WTC11 (cell line): ENCODE measurements around the gene SPDYC. TPM values are rescaled to one million over a fixed set of nuclear protein-coding genes. Genes with fewer than 3 reads are reported as not detected.

Experiments
- ATAC-seq: fragments of 200-7000 bp; cut with Tn5 transposase; 2 replicates; pipeline ENCODE4 v1.10.0; 2021; ENCODE audit warnings: mild to moderate bottlenecking, moderate library complexity
- Bru-seq: library from RNA; stranded (reverse); fragments of 400-500 nt; gene quantifications from one replicate; lab custom pipeline; 2021; lab: Mats Ljungman, UMichigan
- CTCF ChIA-PET: fragments of 300-600 bp; sonication (Branson Sonifier 250); formaldehyde crosslinking; loops from one replicate; lab custom pipeline; 2021; ENCODE audit warnings: antibody characterized with exemption; lab: Charles Lee
- POLR2A ChIA-PET: fragments of 350-600 bp; sonication (Branson Sonifier 250); formaldehyde crosslinking; loops from one replicate; lab custom pipeline; 2021; ENCODE audit warnings: antibody characterized with exemption; lab: Charles Lee
- DNase-seq: peaks from one replicate; pipeline ENCODE4 v3.0.0; 2021; ENCODE audit warnings: low spot score
- H3K27ac Mint-ChIP-seq: 2 replicates; pipeline ENCODE4 v1.8.0; 2021; ENCODE audit warnings: mixed read lengths
- H3K27me3 Mint-ChIP-seq: 2 replicates; pipeline ENCODE4 v1.8.0; 2021; ENCODE audit warnings: low read depth, mild to moderate bottlenecking, moderate library complexity, mixed read lengths
- H3K36me3 Mint-ChIP-seq: 2 replicates; pipeline ENCODE4 v1.8.0; 2021; ENCODE audit warnings: mixed read lengths
- H3K4me1 Mint-ChIP-seq: 2 replicates; pipeline ENCODE4 v1.8.0; 2022; ENCODE audit warnings: mixed read lengths
- H3K4me3 Mint-ChIP-seq: 2 replicates; pipeline ENCODE4 v1.8.0; 2021; ENCODE audit warnings: mild to moderate bottlenecking, moderate library complexity, mixed read lengths
- H3K9me3 Mint-ChIP-seq: 2 replicates; pipeline ENCODE4 v1.8.0; 2021; ENCODE audit warnings: mixed read lengths
- AR ChIP-seq: fragments of 250-450 bp; sonication (Bioruptor Pico); IDR thresholded peaks from 2 replicates; pipeline ENCODE4 v1.9.0; 2021; ENCODE audit warnings: mild to moderate bottlenecking
- ARID4B ChIP-seq: sonication (generic); formaldehyde crosslinking; IDR thresholded peaks from 2 replicates; pipeline ENCODE4 v1.8.0; 2023; ENCODE audit warnings: missing genetic modification reagents, mild to moderate bottlenecking, borderline replicate concordance
- E2F4 ChIP-seq: sonication (generic); formaldehyde crosslinking; IDR thresholded peaks from 2 replicates; pipeline ENCODE4 v1.8.1; 2022; ENCODE audit warnings: low read depth, mild to moderate bottlenecking, moderate library complexity, missing genetic modification reagents, borderline replicate concordance
- E2F5 ChIP-seq: sonication (generic); formaldehyde crosslinking; IDR thresholded peaks from 2 replicates; pipeline ENCODE4 v1.8.1; 2022; ENCODE audit warnings: mild to moderate bottlenecking, moderate library complexity, missing genetic modification reagents
- ELF4 ChIP-seq: sonication (generic); formaldehyde crosslinking; IDR thresholded peaks from 2 replicates; pipeline ENCODE4 v1.8.1; 2022; ENCODE audit warnings: low read depth, mild to moderate bottlenecking, moderate library complexity, missing genetic modification reagents
- GRHL2 ChIP-seq: fragments of 250-450 bp; sonication (Bioruptor Pico); IDR thresholded peaks from 2 replicates; pipeline ENCODE4 v1.8.0; 2022; ENCODE audit warnings: mild to moderate bottlenecking, moderate library complexity; ENCODE audit not compliant: insufficient replicate concordance, severe bottlenecking
- IRF2 ChIP-seq: sonication (generic); formaldehyde crosslinking; IDR thresholded peaks from 2 replicates; pipeline ENCODE4 v1.8.0; 2022; ENCODE audit warnings: low read depth, missing genetic modification reagents, borderline replicate concordance
- NFYB ChIP-seq: sonication (generic); formaldehyde crosslinking; conservative IDR thresholded peaks from 2 replicates; pipeline ENCODE4 v1.8.0; 2022; ENCODE audit warnings: low read depth, missing genetic modification reagents
- NR3C1 ChIP-seq: sonication (generic); formaldehyde crosslinking; conservative IDR thresholded peaks from 2 replicates; pipeline ENCODE4 v1.8.1; 2023; ENCODE audit warnings: low read depth, mild to moderate bottlenecking, missing genetic modification reagents
- PRDM15 ChIP-seq: sonication (generic); formaldehyde crosslinking; IDR thresholded peaks from 2 replicates; pipeline ENCODE4 v1.8.0; 2022; ENCODE audit warnings: missing genetic modification reagents
- RORB ChIP-seq: fragments of 250-450 bp; sonication (Bioruptor Pico); IDR thresholded peaks from 2 replicates; pipeline ENCODE4 v1.9.0; 2021; ENCODE audit warnings: mild to moderate bottlenecking
- SP1 ChIP-seq: sonication (generic); formaldehyde crosslinking; conservative IDR thresholded peaks from 2 replicates; pipeline ENCODE4 v1.8.1; 2022; ENCODE audit warnings: missing genetic modification reagents
- TEAD1 ChIP-seq: sonication (generic); formaldehyde crosslinking; IDR thresholded peaks from 2 replicates; pipeline ENCODE4 v1.8.0; 2022; ENCODE audit warnings: mild to moderate bottlenecking, missing genetic modification reagents
- TEAD4 ChIP-seq: sonication (generic); formaldehyde crosslinking; IDR thresholded peaks from 2 replicates; pipeline ENCODE4 v1.8.0; 2022; ENCODE audit warnings: mild to moderate bottlenecking, missing genetic modification reagents
- ZNF121 ChIP-seq: sonication (generic); formaldehyde crosslinking; IDR thresholded peaks from 2 replicates; pipeline ENCODE4 v1.8.0; 2023; ENCODE audit warnings: missing genetic modification reagents
- ZNF219 ChIP-seq: sonication (generic); formaldehyde crosslinking; IDR thresholded peaks from 2 replicates; pipeline ENCODE4 v1.8.0; 2023; ENCODE audit warnings: missing genetic modification reagents, mild to moderate bottlenecking, borderline replicate concordance
- ZNF317 ChIP-seq: sonication (generic); formaldehyde crosslinking; IDR thresholded peaks from 2 replicates; pipeline ENCODE4 v1.8.1; 2023; ENCODE audit warnings: low read depth, mild to moderate bottlenecking, moderate library complexity, missing genetic modification reagents, borderline replicate concordance
- ZNF423 ChIP-seq: fragments of 250-450 bp; sonication (Bioruptor Pico); IDR thresholded peaks from 2 replicates; pipeline ENCODE4 v2.1.2; 2022; ENCODE audit warnings: mild to moderate bottlenecking, moderate library complexity
- ZNF671 ChIP-seq: fragments of 250-450 bp; sonication (Bioruptor Pico); IDR thresholded peaks from 2 replicates; pipeline ENCODE4 v1.8.0; 2021; ENCODE audit warnings: mild to moderate bottlenecking
- long read RNA-seq, 3 experiments: library from RNA in 1 of 3; library from capped mRNA in 1 of 3; library from polyadenylated mRNA in 1 of 3; unstranded in 2 of 3; stranded (forward) in 1 of 3; transcript quantifications; one replicate each; pipeline ENCODE4 v2.0.0, GENCODE V29; 2021
- total RNA-seq: library from RNA; stranded (reverse); gene quantifications from 3 replicates; pipeline ENCODE4 v1.2.3, GENCODE V29; 2021

The SPDYC gene
- total RNA-seq = 0.27 to 0.35 TPM (median 0.32 TPM) in 3 replicates
- percentile 33 among the genes with signal in this experiment for Bru-seq, nascent RNA
- long read RNA-seq, experiment 1 = 0 reads
- long read RNA-seq, experiment 2, partial matches to known transcripts = 1 of 1 reads
- long read RNA-seq, experiment 2, other reads (novel, unspliced or antisense) = 0 of 1 reads
- long read RNA-seq, experiment 3 = 0 reads

GRCh38 chr11:65170058-65170534 is at the start of gene SPDYC:
SPDYC (plus strand) TSS chr11:65170233; CDS start chr11:65171358, 1,125 bp downstream.
- ChIA-PET CTCF (interaction anchor here (0.5 to 2.1 kb wide), 4 partner anchors 11 to 93 kb away, joined by 3 to 18 read pairs (median 3); partner anchors contain the start of genes CAPN1 and ZNHIT2), POLR2A (interaction anchor here (0.9 to 1.1 kb wide), 2 partner anchors 11 to 43 kb away, joined by 3 read pairs; partner anchors contain the start of gene CAPN1)
- ATAC-seq (peak; percentile 84), DNase-seq (peak; percentile 68)
- Mint-ChIP-seq H3K36me3 (no peaks in the 10 kb centered on the region), H3K9me3 (no peaks in the 10 kb centered on the region), H3K4me3 (no peak within 1 kb of the TSS), H3K27ac (peak within 1 kb of the TSS; percentile 29), H3K27me3 (no peaks in the 10 kb centered on the region), H3K4me1 (peaks cover 14% of the 10 kb centered on the region)
- TF ChIP-seq ZNF423 = 0 out of 2 replicates have a peak, but pooled peaks have one; percentile 21
- TF ChIP-seq SP1 (CRISPR knock-in tag) = peak; percentile 37; the same call in 1 of the 2 replicates
- TF ChIP-seq ZNF671 = no peak
- TF ChIP-seq RORB (CRISPR knock-in tag) = no peak
- TF ChIP-seq ELF4 (CRISPR knock-in tag) = no peak
- TF ChIP-seq TEAD4 (CRISPR knock-in tag) = no peak
- no peak for TF ChIP-seq GRHL2 (CRISPR knock-in tag)
- TF ChIP-seq IRF2 (CRISPR knock-in tag) = no peak
- TF ChIP-seq E2F4 (CRISPR knock-in tag) = no peak
- no peak for TF ChIP-seq E2F5 (CRISPR knock-in tag)
- peak; percentile 53 for TF ChIP-seq NFYB (CRISPR knock-in tag)
- TF ChIP-seq PRDM15 (CRISPR knock-in tag) = no peak
- TF ChIP-seq TEAD1 (CRISPR knock-in tag) = no peak

- no peaks in the 10 kb centered on the region for H3K9me3 Mint-ChIP-seq
- no peak for TF ChIP-seq ZNF121 (CRISPR knock-in tag)
- no peak for TF ChIP-seq NR3C1 (CRISPR knock-in tag)
- no peak for TF ChIP-seq ARID4B (CRISPR knock-in tag)
- TF ChIP-seq ZNF317 (CRISPR knock-in tag) = no peak
- no peak for TF ChIP-seq ZNF219 (CRISPR knock-in tag)
- no peak for TF ChIP-seq AR
- TF ChIP-seq, all 79 proteins: peak for 0
- Mint-ChIP-seq H3K36me3 (peaks cover 47% of the 10 kb centered on the region), H3K4me1 (peaks cover 17% of the 10 kb centered on the region), H3K4me3 (peak overlapping the region; percentile 99), H3K27ac (peak overlapping the region; percentile 100), H3K27me3 (no peaks in the 10 kb centered on the region)
- ATAC-seq (no peak), DNase-seq (no peak)
- ChIA-PET CTCF (interaction anchor here (5.7 kb wide), 1 partner anchor 9 kb away, joined by 56 read pairs; the partner anchor contains the start of gene TM7SF2), POLR2A (interaction anchor here (1.6 to 2.4 kb wide), 2 partner anchors 9 to 14 kb away, joined by 15 to 19 read pairs; partner anchors contain the start of genes SYVN1 and TM7SF2)
Measured at GRCh38 chr11:65120831-65121230, 49.2 kb upstream of the SPDYC start.
